Measurements from ENCODE around the gene CAVIN2.
A peak's percentile ranks its signal among the peaks of the same experiment; 100 is the strongest.

CAVIN2 gene

DNA sequence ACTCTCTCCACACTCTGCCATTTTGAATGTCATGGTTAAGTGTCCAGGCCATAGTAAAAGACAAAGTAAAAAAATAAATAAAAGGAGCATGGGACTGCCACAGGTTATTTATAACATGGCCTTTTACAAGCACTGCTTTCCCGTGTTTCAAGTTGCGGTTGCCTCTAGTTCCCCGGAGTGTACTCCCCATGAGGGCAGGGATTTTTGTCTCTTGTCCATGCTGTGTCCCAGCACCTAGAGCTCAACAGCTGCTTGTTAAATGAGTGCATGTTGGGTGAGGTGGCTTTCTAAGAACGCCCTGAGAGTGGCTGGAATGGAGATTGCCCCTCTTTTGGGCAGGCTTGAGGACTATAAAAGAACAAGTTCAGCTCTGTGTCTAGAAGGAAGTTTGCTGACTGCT is 8.4 kb downstream of the CAVIN2 start:
- no peak for DNase-seq

DNA sequence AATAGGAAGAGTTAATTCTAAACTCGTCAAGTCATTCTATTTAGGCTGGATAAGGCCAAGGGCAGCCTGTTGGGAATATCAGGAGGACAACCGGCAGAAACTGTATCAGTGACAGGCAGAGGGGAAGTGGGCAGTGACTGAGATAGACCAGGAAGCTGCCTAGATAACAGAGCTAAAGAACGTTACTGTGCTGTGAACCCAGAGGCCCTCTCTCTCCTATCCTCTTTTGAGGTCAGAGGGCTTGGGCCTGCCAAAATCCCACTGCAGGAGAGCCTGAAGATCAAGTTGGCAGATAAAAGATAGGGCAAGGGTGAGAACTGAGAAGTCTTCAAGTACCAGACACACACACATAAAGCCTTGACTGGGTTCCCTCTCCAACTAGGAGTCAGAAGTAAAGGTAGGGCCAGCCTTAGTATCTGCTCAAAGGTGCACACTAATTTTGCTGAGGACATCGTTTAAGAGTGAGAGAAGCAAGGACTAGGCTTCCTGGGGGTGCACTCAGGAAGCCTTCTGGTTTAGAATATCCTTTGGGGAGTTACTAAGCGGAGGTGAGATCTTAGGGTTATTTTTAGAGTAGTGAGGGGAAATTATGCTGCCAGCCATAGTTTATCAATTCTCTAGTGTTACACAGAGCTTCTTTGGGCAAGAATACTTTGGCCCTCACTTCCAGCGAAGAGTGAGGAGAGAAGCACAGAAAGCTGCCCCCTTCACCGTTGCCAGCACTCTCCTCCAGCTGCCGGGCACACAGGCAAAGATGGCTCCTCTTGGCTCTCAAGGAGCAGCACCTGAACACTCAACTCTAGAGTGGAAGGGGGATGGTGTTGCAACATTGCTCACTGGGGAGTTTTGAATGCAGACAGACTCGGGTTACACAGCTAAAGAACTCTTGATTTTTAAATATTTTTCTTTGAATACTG is 9.8 kb downstream of the CAVIN2 start:
- DNase-seq, result no peak

DNA sequence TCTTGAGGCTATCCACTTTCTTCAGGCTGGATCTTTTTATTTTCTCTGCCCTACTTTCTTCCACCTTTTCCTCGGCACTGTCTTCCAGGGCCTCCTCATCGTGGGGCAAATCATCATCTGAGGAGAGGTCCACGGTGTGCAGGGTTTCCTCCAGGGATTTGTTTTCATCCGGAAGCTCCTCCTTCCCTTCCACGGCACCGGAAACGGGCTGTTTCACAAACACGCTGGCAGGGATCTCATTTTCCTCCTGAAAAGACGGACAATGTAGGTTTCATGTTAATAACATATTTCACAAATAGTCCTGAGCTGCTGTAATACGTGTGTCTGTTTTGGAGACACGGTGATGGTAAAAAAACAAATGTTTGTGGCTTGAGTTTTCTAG is 10.4 kb downstream of the CAVIN2 start:
- DNase-seq, result no peak

DNA sequence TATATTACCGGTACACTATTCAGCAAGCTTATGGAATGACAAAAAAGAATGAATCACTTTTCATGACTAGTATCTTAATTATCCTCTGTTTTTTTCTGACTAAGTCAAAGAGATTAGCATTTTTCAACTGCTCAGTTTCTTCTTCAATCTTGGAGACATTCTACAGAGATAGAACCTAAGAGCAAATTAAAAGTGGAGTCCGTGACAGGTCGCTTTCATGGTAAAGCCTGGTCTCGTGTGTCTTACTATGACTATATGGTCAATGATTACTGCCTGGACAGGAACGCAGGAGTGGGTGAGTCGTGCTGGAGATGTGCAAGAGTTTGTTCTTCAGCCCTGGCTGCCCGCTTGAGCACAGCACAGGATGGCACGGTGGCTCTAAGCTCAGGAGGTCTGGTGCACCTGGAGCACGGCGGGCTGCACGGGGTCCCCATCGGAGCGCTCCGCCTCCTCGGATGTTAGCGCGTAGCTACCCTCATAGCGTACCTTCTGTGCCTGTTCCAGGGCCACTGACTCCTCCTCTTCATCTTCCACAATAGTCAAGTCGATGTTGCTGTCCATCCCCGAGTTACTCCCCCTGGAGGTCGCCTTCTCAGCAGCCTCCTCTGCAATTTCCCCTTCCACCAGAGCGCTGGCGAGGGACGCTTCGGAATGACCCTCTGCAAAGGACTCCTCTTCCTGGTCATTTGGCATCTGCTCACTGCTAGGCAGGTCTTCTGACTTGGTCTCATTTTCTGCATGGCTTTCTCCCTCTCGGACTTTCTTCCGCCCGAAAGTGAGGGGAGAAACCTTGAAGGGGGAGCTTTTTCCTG is 11.1 kb downstream of the CAVIN2 start:
- DNase-seq, result no peak

DNA sequence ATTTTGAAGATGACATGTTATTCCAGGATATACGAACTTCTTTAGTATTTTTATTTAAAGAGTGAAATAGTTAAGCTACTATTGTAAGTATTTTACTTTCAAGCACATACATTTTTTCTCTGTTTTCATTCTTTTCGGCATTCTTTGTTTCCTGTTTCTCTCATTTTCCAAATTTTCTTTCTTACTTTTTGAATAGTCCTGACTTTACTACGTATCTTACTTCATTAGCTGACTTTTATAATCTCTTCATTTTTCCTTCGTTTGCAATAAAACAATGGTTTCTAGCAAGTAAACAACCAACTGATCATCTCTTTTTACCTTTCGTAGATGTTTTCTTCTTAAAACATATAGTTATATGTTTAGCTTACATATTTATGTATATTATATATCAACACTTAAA is 11.8 kb downstream of the CAVIN2 start:
- DNase-seq, result no peak

DNA sequence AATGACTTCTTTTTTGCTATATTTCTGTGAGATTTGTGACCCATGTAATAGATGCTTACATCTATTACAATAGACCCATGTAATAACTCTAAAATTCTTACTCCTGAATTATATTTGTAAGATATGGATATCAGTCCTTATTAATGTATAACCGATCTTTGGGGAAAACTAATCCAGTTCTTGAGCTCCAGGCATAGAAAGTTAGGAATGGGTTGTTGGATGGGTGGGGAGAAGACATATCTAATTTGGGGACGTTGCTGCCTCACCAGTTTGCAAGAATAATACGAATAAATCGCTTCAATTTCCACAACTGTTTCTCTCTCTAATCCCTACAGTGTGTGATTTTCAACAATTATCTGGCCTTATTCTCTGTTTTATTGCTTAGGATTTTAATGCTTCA is 13.5 kb downstream of the CAVIN2 start:
- DNase-seq, result no peak

DNA sequence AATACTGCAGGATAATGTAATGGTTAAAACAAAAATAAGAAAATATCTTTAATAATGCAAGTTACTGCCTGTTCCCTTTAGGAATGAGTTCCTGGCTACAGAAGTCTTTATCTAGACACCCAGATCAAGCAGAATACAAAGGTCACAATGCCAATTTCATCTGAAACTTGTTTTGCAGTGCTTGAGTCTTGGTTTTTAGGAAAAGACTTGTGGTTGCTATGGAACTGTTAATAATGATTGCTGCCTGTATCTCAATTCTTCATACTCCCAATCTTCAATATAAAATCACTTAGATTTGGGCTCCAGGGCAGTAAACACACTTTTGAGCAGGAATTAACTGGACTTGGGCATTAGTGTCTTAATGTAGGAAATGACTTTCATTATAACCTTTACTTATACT is 14.2 kb downstream of the CAVIN2 start:
- no peak for DNase-seq

DNA sequence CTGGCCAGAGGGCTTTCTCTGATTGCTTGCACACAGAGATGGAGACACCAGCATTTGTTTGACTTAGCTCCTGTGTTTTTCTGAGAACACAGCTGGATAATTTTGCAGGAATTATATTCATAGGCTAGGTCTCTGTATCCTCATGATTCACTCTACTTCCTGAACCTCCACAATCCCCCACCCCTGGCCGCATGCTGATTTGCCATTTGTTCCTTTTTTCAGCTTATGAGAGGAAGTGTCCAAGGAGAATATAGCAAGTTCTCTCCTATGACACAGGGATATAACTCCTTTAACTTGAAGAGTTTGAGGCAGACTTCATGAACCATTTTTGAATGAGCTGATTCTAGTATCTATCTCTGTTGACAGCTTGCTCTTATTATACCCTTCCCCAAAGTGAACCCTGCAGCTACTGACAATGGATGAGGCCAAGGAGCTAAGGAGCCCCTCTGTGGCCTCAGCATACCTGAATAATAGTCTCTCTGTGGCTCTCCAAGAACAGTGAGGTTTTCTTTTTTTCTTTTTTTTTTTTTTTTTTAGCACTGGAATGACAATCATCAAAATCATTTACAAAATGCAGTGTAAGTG is 15.4 kb downstream of the CAVIN2 start:
- no peak for DNase-seq

DNA sequence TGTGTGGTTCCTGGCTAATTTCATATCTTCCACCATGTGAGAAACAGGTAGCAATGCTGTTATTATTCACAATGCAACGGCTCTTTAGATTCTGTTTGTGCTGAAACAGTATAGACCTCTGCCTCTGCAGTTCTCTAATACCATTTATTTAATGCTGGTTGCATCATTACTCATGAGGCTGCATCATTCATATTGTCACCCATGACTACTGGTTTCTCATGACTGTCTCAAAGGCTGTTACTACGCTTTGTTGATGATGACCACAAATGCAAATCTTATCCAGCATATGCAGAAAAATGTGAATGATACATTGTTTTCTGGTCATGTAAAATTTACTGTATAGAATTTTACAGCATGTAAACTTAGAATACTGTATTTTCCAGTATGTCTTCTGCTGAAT is 22.5 kb downstream of the CAVIN2 start:
- DNase-seq, result no peak

DNA sequence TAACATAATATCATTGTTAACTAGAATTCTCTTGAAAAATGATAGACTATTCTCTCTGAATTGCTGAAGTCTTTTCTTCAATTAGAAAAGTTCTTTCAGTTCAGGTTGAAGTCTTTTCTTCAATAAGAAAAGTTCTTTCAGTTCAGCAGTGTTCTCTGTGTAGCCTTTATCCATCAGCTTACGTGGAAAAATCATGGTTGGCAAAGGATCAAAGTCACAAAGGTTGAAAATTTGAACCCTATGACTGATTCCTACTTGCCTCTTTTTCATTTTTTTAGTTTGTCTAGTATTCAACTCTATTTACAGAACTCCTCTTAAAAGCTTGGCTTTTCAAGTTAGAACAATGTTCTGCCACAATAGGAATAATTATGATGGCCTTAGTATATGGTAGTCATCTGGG is 25.8 kb downstream of the CAVIN2 start:
- DNase-seq, result no peak

DNA sequence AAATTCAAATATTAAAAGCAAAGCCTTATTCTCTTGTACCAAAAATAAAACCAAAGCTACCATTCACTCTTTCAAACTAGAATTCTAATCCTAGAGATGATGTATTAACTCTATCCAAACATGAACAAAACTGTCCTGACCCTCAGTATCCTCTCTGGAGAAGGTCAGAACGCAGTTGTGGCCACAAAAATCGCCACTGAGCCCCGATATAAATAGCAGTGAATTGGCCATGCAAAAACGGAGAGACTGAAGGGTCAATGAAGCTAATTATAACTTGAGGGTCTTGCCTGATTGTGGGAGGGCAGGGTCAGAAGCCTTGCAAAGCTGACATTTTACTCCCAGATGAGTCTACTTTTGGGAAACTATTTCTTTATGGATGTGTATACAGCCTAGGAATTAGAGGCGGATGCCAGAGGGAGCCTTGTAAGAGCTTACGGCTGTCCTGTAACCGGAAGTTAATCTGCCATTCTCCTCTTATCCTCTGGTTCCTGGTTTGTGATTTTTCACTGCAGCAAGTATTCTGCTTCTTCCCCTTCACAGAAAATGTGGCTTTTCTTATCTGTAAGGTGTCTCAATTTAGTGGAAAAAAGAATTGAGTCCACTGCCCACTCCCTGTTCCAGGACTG is 28.1 kb downstream of the CAVIN2 start:
- DNase-seq, result no peak

DNA sequence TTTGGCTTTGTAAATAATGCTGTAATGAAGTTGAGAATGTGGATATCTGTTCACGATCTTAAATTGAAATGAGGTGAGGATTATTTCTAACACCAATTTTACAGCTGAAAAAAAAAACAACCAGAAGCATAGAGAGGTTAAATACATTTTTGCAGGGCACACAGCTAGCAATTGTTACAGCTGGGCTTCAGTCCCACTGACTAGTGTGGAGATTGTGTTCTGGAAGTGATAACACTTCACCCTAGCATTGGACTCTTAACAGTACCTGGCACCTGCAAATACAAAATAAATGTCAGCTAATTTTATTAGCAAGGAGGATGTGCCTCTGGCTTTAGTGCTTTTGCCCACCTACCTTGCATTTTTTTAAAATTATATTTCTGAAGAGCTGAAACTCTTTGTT is 28.8 kb downstream of the CAVIN2 start:
- no peak for DNase-seq

DNA sequence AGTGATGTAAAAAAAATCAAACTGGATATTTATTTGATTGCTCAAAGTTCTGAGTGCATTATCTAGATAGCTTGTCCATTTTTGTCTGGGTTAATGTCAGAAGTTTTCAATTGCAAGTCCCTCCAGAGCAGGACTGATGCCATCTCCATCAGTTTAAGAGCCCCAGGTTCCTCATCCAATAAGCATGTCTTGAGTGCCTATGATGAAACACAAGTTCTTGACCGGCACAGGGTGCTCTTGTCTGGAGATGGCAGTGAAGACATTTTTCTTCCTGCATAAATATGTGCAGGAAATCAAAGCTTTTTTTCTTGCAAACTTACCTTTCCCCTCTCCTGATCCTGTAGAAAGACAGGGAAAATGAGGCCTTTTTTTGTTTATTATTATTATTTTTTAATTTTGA is 31.9 kb downstream of the CAVIN2 start:
- no peak for DNase-seq

DNA sequence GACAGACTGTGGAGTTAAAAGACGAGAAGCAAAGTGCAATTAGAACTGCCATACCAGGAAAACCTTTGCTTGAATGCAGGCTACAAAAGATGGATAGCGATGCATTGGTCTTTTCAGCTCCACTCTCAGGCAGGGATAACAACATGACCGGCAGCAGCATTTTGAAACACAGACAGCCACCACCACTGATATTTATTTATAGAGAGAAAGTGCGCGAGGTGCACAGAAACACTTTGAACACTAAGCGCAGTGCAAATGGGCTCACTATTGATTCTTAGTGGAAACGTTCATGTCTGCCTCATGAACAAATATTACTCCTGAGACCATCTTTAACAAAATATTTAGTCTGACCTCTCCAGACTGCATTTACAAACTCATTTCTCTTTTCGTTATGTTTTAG is 32.9 kb downstream of the CAVIN2 start:
- no peak for DNase-seq

DNA sequence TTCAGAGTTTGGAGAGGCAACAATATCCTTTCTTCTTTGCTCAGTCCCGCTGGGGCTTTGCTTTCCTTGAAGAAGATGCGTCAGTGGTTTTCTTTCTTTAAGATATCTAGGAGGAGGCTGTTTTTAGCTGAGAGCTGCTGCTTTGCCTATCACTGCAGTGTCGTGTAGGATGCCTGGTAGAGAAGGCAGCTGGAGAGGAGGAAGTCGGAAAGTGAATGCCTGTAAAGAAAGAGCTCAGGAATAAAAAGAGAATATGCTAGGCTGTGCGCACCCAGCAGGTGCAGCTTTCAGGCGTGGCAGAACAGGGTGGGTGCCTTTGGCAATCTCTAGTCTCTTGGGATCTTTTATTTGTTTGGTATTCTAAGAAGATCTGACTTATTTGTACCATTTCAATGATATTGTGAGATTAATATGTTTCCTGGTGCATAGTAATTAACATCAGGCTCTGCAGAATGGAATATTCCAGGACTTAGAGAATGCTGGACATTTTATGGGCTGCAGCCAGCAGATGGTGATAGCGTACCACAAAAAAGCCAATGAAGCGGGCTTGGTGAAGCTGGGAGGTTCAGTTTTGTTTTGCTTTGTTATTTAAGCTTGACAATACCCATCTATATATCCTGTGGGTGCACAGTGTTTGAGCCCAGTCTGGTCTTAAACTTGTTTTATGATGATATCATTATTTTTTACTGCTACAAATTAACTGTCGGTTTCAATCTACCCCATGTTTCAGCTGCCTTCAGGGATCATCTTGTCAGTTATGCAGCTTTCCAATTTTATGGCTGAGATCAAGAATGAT is 34.9 kb downstream of the CAVIN2 start:
- peak; percentile 33 for DNase-seq

DNA sequence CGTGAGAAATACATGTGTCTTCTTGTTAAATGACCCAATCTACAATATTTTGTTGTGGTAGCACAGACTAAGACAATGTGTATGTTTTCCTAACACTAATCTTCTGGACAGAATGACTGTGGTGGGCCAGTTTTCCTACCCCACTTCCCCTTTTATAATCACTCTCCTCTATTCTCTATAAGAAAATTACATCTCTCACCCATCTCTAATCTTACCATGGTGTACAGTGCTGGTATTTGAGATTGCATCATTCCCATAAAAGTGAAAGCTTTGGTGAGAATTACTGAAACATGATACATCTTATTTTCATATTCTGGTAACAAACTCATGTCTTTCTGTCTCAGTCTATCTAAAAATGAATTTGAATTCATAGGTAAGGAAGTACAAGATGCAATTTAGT is 40.5 kb downstream of the CAVIN2 start:
- DNase-seq, result no peak

DNA sequence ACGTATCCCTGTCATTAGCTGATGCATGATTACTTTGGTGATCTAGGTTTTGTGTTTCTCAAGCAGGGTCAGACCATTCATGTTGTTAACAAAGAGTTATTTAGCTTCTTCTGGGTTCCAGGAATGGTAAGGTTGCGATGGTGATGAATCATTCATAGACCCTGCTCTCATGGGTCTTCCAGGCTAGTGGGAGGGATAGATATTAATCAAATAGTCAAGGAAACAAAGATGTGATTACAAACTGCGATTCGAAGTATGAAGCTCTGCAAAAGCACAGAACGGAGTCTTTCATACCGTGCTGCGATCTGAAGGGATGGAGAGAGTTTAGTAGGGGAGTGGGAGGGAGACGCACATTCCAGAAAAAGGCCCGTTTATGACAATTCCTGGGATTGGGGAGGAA is 42.1 kb downstream of the CAVIN2 start:
- no peak for DNase-seq

DNA sequence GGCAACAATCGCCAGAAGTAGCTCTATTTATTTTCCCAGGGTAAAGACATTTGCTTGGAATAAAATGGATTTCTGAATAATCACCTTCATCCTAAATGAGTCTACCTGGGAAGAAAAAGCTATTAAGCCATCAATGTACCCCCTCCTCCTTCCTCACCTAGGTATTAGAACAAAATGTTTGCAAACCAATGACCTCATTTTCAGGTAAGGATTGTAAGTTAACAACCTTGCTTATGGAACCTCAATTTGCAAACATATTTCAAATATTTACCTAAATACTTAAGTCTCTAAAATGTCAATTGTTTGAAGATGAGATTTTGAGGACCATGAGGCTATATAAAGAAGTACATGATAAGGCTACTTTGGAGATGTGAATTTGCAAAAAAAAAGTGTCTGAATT is 43.9 kb downstream of the CAVIN2 start:
- no peak for DNase-seq

DNA sequence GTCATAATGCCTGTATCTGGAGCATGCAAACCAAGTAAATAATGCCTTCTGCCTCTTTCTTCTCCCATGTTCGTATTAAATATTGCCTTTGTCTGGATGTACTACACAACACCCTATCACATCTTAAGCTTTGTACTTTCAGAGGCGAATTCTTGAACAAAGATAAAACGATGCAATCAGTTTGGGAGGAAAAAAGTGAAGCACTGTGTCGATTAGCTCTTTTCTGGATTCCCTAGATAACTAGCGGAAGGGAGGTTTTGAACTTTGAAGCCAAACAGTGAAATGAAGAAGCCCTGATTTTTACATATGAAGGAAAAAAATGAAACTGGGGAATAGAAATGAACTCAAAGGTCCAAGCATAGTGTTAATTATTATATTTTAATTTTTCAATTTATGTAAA is 44.7 kb downstream of the CAVIN2 start:
- no peak for DNase-seq

DNA sequence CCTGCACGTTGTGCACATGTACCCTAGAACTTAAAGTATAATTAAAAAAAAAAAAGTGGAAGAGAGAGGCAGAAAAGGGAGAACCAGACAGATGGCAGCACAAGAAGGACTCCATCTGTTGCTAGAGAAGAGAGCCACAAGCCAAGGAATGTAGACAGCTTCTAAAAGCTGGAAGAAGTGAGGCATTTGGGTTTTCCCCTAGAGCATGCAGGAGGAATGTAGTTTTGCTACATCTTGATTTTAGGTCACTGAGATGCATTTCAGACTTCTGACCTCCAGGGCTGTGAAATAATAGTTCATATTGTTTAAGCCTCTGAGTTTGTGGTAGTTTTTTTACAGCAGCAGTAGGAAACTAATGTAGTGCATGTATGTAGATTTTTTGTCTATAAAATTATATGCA is 46.0 kb downstream of the CAVIN2 start:
- DNase-seq, result no peak

DNA sequence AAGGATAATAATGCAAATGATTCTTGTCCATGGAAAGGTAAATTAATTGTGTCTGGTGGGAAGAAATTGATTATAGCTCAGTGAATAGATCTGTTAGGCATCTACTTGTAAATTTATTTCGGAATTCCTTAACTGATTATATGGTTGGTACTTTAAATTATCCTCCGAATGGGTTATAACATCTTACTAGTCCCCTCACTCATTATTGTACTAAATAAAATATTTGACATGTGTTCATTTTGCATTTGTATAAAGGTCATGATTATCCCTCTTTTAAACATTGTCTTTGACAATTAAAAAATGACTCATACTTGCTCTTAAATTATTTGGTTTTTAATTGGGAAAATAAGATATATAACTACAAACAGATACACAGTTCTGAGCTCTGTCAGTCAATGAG is 47.4 kb downstream of the CAVIN2 start:
- DNase-seq, result no peak

Data from NCI-H2029 (cell line).